Tibial artery (tissue), 4 donors: ENCODE measurements around the gene FHL3.

Source experiments
- DNase-seq, 2 donors: peaks; one replicate each; pipeline ENCODE4 v3.0.0-alpha.2; 2019
- H3K27ac ChIP-seq, 2 donors: fragments of 200-600 bp; sonication (generic) in 1 of 2; 1 replicate in 1 of 2; 2 replicates in 1 of 2; pipeline ENCODE4 v1.5.1; 2018 to 2019; ENCODE audit warnings: mild to moderate bottlenecking in 1 of 2
- H3K27me3 ChIP-seq, 2 donors: fragments of 200-600 bp; sonication (generic) in 1 of 2; one replicate each; pipeline versions ENCODE4 v1.5.1 to v1.6.0; 2016 to 2019
- H3K36me3 ChIP-seq, 3 donors: fragments of 200-600 bp; sonication (generic) in 2 of 3; one replicate each; pipeline ENCODE4 v1.5.1; 2016 to 2019; ENCODE audit warnings: mild to moderate bottlenecking in 2 of 3
- H3K4me1 ChIP-seq, 4 donors: fragments of 200-600 bp; sonication (generic) in 2 of 4; 1 replicate in 3 of 4; 2 replicates in 1 of 4; pipeline ENCODE4 v1.5.1; 2016 to 2019
- H3K4me3 ChIP-seq, 2 donors: fragments of 200-600 bp; sonication (generic) in 1 of 2; 1 replicate in 1 of 2; 2 replicates in 1 of 2; pipeline ENCODE4 v1.5.1; 2018 to 2019; ENCODE audit warnings: mild to moderate bottlenecking in 2 of 2
- H3K9me3 ChIP-seq, 3 donors: fragments of 200-600 bp; sonication (generic) in 1 of 3; one replicate each; pipeline ENCODE4 v1.5.1; 2016 to 2019
- intact Hi-C: fragments of 100-400 bp; cut with DNase I; formaldehyde crosslinking; loops from one replicate; pipeline ENCODE4 v1.15.0; 2023; ENCODE audit warnings: low total_unique reads
- TF ChIP-seq, protein P1 (sequence below), 2 experiments: fragments of 200-600 bp in 1 of 2; fragments of 450-650 bp in 1 of 2; IDR thresholded peaks; one replicate each; pipeline ENCODE4 v1.5.1; 2017 to 2019; ENCODE audit warnings: antibody characterized with exemption in 2 of 2, mild to moderate bottlenecking in 1 of 2, moderate library complexity in 1 of 2

The FHL3 gene

DNA sequence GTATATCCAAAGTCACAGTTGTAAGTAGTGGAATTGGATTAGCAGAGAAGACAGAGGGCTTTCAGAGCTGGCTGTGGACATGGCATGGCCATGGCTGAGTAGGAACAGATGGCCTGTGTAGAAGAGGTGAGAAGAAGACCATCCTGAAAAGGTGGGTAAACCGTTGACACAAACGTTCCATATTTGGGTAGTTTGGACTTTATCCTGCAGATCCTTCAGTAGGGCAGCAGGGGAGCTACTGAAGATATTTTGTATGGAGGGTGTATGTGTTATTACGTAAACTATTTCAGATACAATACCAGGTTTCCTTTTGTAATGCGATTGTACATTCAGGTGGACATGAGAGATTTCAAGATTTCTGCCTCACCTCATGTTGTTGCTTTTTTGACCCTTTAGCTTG is 8.9 kb upstream of the FHL3 start:
- no peak for DNase-seq
- H3K27me3 ChIP-seq, result no peaks in the 10 kb centered on the region
- peaks cover 0 to 44% (median 26%) of the 10 kb centered on the region in 4 donors for H3K4me1 ChIP-seq
- H3K4me3 ChIP-seq, result no peak overlapping the region
- intact Hi-C loops, result no loop called here
- H3K9me3 ChIP-seq, result no peaks in the 10 kb centered on the region
- H3K27ac ChIP-seq, result peak overlapping the region in 1 of 2 donors; percentile 96
- peaks cover 23 to 33% (median 26%) of the 10 kb centered on the region in 3 donors for H3K36me3 ChIP-seq
- TF ChIP-seq, protein P1, sequence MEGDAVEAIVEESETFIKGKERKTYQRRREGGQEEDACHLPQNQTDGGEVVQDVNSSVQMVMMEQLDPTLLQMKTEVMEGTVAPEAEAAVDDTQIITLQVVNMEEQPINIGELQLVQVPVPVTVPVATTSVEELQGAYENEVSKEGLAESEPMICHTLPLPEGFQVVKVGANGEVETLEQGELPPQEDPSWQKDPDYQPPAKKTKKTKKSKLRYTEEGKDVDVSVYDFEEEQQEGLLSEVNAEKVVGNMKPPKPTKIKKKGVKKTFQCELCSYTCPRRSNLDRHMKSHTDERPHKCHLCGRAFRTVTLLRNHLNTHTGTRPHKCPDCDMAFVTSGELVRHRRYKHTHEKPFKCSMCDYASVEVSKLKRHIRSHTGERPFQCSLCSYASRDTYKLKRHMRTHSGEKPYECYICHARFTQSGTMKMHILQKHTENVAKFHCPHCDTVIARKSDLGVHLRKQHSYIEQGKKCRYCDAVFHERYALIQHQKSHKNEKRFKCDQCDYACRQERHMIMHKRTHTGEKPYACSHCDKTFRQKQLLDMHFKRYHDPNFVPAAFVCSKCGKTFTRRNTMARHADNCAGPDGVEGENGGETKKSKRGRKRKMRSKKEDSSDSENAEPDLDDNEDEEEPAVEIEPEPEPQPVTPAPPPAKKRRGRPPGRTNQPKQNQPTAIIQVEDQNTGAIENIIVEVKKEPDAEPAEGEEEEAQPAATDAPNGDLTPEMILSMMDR (IDR thresholded peaks at IDR 0.05), result no peak

GRCh38 chr1:38013227-38013622 is 7.9 kb upstream of the FHL3 start:
- peak overlapping the region; percentile 91 to 96 for H3K27ac ChIP-seq
- H3K36me3 ChIP-seq, result peaks cover 15 to 23% (median 18%) of the 10 kb centered on the region in 3 donors
- H3K4me1 ChIP-seq, result peaks cover 0 to 50% (median 27%) of the 10 kb centered on the region in 4 donors
- TF ChIP-seq, protein P1 (IDR thresholded peaks at IDR 0.05), result no peak
- H3K9me3 ChIP-seq, result no peaks in the 10 kb centered on the region
- H3K27me3 ChIP-seq, result no peaks in the 10 kb centered on the region
- H3K4me3 ChIP-seq, result peak overlapping the region; percentile 82 to 85
- intact Hi-C loops, result no loop called here
- DNase-seq, result no peak

DNA sequence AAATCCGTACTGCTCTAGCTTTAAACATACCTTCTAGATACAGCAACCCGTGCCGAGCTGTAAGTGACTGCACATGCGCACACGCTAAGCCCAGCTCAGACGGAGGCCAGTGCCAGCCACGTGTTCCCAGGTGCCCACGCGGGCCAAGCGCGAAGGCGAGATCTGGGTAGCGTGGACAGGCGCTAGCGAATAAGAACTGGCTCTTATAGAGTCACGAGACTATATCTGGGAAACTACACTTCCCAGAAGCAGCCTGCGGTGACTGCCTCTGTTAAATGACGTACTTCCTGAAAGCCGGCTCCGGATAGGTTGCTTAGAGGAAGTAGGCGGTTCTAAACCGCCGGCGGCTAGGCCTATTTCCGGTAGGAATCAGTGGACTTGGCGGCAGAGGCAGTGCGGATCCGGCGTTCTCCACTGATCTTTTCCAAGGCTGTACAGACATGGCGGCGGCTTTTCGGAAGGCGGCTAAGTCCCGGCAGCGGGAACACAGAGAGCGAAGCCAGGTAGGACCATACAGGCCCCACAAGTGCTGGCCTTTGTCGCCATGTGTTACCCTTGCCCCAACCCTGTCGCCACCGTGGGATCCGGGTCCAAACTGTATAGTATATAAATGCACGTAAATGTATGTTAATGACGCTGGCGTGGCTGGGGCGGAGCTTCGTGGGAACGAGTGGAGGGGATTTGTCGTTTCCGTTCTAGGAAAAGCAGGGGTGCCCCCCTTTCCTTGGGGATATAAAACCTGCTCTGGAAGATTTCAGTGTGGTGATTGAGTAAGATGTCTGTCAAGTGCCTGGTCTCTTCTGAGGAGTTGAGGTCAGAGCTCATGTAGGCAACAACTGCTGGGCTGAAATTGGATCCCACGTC is 7.3 kb upstream of the FHL3 start, which contains the start of gene UTP11:
UTP11 (plus strand) TSS at position 372 of the 864 bp plus-strand sequence; CDS start at position 441, 69 bp downstream.
- Histone ChIP-seq H3K4me3 (peak within 1 kb of the TSS; percentile 82 to 85), H3K27me3 (no peaks in the 10 kb centered on the region), H3K9me3 (no peaks in the 10 kb centered on the region), H3K4me1 (peaks cover 0 to 50% (median 27%) of the 10 kb centered on the region in 4 donors), H3K36me3 (peaks cover 9 to 17% (median 12%) of the 10 kb centered on the region in 3 donors), H3K27ac (peak within 1 kb of the TSS; percentile 91 to 96)
- TF ChIP-seq, protein P1 (IDR thresholded peaks at IDR 0.05), result peak in 1 of 2 experiments; percentile 3
- intact Hi-C loops, result no loop called here
- DNase-seq, result peak; percentile 95 to 98

GRCh38 chr1:38009841-38010180 is 4.5 kb upstream of the FHL3 start:
- H3K4me3 ChIP-seq, result no peak overlapping the region
- DNase-seq, result no peak
- H3K9me3 ChIP-seq, result no peaks in the 10 kb centered on the region
- intact Hi-C loops, result no loop called here
- H3K36me3 ChIP-seq, result no peaks in the 10 kb centered on the region
- TF ChIP-seq, protein P1 (IDR thresholded peaks at IDR 0.05), result no peak
- peaks cover 0 to 48% (median 29%) of the 10 kb centered on the region in 4 donors for H3K4me1 ChIP-seq
- H3K27me3 ChIP-seq, result no peaks in the 10 kb centered on the region
- H3K27ac ChIP-seq, result peak overlapping the region; percentile 44 to 61

DNA sequence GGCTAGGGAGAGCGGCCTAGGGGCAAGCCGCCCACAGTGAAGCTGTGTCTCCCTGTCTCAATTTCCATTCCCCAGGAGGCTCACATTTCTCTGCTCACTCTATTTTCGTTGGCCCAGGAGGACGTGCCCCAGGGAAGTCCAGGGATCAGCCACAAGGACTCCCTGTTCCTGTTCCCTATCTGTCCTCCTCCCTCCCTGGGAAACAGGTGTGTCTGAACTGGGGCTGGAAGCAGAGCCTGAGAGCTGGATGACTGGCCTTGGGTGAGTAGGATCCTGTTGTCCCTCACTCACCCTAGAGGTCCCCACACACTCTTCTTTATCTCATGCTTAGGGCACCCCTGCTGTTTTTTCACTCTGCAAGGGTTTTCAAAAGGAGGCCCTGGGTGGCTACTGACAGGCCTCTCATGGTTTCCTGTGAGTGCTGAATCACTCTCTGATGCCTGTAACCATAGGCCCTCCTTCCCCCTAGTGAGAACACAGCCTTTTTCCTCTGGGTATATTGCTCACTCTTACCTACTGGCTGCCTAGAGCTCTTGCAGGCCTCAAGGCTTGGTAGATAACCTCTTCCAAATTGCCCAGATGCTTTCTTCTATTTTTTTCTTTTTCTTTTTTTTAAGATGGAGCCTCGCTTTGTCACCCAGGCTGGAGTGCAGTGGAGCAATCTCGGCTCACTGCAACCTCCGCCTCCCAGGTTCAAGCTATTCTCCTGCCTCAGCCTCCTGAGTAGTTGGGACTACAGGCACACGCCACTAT is 4.0 kb upstream of the FHL3 start:
- Histone ChIP-seq H3K27ac (peak overlapping the region; percentile 44 to 61), H3K4me3 (no peak overlapping the region), H3K9me3 (no peaks in the 10 kb centered on the region), H3K4me1 (peaks cover 0 to 46% (median 27%) of the 10 kb centered on the region in 4 donors), H3K27me3 (no peaks in the 10 kb centered on the region), H3K36me3 (no peaks in the 10 kb centered on the region)
- TF ChIP-seq, protein P1 (IDR thresholded peaks at IDR 0.05), result no peak
- intact Hi-C loops, result no loop called here
- peak in 1 of 2 donors; percentile 20 for DNase-seq
